ENCODE data around the gene CHPF. TPM values are rescaled to one million over a fixed set of nuclear protein-coding genes. Genes with fewer than 3 reads are reported as not detected.

CHPF gene, protein sequence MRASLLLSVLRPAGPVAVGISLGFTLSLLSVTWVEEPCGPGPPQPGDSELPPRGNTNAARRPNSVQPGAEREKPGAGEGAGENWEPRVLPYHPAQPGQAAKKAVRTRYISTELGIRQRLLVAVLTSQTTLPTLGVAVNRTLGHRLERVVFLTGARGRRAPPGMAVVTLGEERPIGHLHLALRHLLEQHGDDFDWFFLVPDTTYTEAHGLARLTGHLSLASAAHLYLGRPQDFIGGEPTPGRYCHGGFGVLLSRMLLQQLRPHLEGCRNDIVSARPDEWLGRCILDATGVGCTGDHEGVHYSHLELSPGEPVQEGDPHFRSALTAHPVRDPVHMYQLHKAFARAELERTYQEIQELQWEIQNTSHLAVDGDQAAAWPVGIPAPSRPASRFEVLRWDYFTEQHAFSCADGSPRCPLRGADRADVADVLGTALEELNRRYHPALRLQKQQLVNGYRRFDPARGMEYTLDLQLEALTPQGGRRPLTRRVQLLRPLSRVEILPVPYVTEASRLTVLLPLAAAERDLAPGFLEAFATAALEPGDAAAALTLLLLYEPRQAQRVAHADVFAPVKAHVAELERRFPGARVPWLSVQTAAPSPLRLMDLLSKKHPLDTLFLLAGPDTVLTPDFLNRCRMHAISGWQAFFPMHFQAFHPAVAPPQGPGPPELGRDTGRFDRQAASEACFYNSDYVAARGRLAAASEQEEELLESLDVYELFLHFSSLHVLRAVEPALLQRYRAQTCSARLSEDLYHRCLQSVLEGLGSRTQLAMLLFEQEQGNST
- 10 to 100 TPM; 34.4 to 75.8 (median 44.8) TPM for polyA plus RNA-seq (ENCODE audit: insufficient read length in 10 of 10)
- long read RNA-seq, donor 1, transcript CHPF-201 (4 exons, 3,013 nt) = major isoform, 12 of 15 reads
- long read RNA-seq, donor 1, partial matches to known transcripts = 0 of 15 reads
- long read RNA-seq, donor 1, other reads (novel, unspliced or antisense) = 0 of 15 reads
- long read RNA-seq, donor 2, transcript CHPF-201 (4 exons, 3,013 nt) = major isoform, 16 of 38 reads
- long read RNA-seq, donor 2, partial matches to known transcripts = 20 of 38 reads
- long read RNA-seq, donor 2, other reads (novel, unspliced or antisense) = 0 of 38 reads
- long read RNA-seq, donor 3 = 0 reads
- long read RNA-seq, donor 4, transcript CHPF-201 (4 exons, 3,013 nt) = major isoform, 19 of 67 reads
- long read RNA-seq, donor 4, partial matches to known transcripts = 46 of 67 reads
- long read RNA-seq, donor 4, other reads (novel, unspliced or antisense) = 0 of 67 reads
- long read RNA-seq, donor 5, transcript CHPF-201 (4 exons, 3,013 nt) = major isoform, 22 of 46 reads
- long read RNA-seq, donor 5, transcript CHPF-202 (2 exons, 1,079 nt) = minor isoform, 7 of 46 reads
- long read RNA-seq, donor 5, partial matches to known transcripts = 17 of 46 reads
- long read RNA-seq, donor 5, other reads (novel, unspliced or antisense) = 0 of 46 reads
- long read RNA-seq, donor 6, transcript CHPF-201 (4 exons, 3,013 nt) = major isoform, 29 of 37 reads
- long read RNA-seq, donor 6, partial matches to known transcripts = 5 of 37 reads
- long read RNA-seq, donor 6, other reads (novel, unspliced or antisense) = 0 of 37 reads
- long read RNA-seq, donor 7, transcript CHPF-201 (4 exons, 3,013 nt) = major isoform, 23 of 31 reads
- long read RNA-seq, donor 7, partial matches to known transcripts = 6 of 31 reads
- long read RNA-seq, donor 7, other reads (novel, unspliced or antisense) = 0 of 31 reads
- long read RNA-seq, donor 8, transcript CHPF-201 (4 exons, 3,013 nt) = major isoform, 11 of 12 reads
- long read RNA-seq, donor 8, partial matches to known transcripts = 0 of 12 reads
- long read RNA-seq, donor 8, other reads (novel, unspliced or antisense) = 0 of 12 reads
- long read RNA-seq, donor 9, partial matches to known transcripts = 0 of 3 reads
- long read RNA-seq, donor 9, other reads (novel, unspliced or antisense) = 0 of 3 reads

GRCh38 chr2:219543596-219544358 is at the start of gene CHPF, which contains the start of gene TMEM198:
TSS of gene CHPF (minus strand) at chr2:219543809. CDS start at chr2:219543538, 271 bp downstream.
TSS of gene TMEM198 (plus strand) at chr2:219544028. CDS start at chr2:219544728, 700 bp downstream.
- peak; percentile 99 for DNase-seq

DNA sequence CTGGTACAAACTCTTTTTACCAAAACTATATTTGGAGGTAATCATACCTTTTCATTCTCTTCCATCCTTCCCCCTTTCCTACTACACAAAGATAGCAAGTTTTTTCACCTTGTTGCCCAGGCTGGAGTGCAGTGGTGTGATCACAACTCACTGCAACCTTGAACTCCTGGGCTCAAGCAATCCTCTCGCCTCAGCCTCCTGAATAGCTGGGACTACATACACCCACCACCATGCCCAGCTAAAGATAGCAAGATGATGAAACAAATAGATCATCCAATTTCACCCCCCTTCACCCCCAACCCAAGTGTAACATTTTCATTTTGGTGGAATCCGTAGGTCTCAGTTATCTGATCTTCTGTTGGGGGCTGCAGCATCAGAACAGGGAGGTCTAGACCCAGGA is 49.5 kb upstream of the CHPF start:
- DNase-seq = no peak

- DNase-seq = peak in 1 of 3 donors; percentile 49
These were observed 49.1 kb upstream of the CHPF start for GRCh38 chr2:219592736-219593135.

DNA sequence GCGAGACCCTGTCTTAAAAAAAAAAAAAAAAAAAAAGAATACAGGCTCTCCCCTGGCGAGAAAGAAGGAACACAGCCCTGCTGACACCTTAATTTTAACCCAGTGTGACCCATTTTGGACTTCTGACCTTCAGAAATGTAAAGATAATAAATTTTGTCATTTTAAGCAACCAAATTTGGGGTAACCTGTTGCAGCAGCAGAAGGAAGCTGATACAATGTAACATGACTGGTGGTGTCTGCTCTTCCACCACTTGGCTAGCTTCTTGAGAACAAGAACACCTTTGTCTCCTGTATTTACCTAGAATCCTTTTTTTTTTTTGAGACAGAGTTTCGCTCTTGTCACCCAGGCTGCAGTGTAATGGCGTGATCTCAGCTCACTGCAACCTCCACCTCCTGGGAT is 47.5 kb upstream of the CHPF start:
- DNase-seq = no peak

DNA sequence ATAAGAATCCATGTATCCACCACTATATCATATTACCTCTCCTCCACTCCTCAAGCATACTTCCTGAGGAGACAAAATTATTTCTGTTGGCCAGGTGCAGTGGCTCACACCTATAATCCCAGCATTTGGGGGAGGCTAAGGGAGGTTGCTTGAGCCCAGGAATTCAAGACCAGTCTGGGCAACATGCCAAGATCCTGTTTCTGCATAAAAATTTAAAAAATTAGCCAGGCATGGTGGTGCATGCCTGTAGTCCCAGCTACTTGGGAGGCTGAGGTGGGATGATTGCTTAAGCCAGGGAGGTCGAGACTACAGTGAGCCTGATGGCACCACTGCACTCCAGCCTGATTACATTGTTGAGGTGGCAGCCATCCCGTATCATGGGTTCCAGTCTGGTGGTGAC is 37.7 kb upstream of the CHPF start:
- DNase-seq = no peak

DNA sequence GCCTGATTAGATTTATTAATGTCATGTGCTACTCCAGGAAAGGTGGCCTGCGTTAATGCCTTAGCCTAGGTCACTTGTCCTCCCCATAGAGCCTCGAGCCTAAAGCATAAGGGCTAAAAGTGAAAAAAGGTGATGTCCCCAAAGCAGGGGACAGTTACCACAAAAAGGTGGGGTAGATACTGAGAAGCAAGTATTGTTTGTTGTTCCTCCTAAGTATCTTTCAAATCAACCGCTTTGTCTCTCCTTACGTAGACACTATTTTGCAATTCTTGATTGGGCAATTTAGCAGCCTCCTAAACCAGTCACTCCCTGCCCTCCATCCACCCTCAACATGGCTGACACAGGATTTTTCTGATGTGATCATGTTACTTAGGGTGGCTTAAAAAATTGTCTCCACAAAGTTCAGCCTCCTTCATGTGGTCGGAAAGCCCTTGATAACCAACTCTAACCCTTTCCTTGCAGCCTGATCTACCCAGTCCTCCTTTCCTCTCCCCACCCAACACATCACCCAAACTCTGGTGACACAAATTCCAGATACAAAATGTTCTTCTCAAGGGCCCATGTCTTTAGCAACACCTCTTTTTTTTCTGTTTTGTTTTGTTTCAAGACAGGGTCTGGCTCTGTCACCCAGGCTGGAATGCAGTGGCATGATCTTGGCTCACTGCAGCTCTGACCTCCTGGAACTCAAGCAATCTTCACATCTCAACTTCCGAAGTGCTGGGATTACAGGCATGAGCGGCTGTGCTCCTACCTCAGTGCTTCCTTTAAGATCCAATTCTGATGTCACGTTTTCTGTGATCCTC is 35.4 kb upstream of the CHPF start:
- no peak for DNase-seq

DNA sequence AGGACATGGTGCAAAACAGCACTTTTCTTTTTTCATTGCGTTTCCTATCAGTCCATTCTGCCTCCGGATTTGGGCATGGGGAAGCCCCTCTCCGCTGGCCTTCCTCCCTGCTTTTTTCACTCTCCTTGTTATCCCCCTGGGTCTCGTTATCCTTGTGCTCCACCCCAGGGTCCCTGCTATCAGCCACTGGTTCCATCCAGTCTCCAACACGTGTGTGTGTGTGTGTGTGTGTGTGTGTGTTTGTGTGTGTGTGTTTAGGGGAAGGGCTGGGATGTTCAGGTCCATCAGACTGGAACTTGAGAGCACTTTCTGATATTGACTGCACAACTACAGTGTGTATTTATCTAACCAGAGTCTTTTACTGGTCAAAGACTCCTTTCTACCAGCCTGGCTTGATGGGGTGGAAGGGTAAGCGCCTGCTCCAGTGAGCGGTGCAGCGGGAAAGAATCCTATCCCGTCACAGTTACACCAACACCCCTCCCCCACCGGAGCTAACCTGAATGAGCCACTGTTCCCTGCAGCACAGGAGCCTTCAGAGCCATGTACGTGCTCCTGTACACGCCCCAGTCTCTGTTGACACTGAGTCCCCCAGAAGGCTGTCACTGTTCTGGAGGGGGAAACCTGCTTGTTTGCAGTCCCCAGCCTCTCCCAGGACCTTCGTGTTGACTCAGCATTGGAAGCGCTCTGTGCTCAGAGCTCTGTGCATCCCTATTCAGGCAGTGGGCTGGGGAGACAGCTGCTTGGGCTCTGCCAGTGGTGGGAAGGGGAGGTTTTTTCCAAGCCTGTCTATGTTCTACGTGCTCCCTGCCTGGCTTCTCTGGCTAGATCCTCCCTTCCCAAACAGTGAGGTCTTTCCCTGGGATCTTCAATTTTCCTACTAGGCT is 33.1 kb upstream of the CHPF start:
- DNase-seq = peak in 1 of 3 donors; percentile 59

- DNase-seq = no peak
These were observed 32.2 kb upstream of the CHPF start for GRCh38 chr2:219575566-219576504.

DNA sequence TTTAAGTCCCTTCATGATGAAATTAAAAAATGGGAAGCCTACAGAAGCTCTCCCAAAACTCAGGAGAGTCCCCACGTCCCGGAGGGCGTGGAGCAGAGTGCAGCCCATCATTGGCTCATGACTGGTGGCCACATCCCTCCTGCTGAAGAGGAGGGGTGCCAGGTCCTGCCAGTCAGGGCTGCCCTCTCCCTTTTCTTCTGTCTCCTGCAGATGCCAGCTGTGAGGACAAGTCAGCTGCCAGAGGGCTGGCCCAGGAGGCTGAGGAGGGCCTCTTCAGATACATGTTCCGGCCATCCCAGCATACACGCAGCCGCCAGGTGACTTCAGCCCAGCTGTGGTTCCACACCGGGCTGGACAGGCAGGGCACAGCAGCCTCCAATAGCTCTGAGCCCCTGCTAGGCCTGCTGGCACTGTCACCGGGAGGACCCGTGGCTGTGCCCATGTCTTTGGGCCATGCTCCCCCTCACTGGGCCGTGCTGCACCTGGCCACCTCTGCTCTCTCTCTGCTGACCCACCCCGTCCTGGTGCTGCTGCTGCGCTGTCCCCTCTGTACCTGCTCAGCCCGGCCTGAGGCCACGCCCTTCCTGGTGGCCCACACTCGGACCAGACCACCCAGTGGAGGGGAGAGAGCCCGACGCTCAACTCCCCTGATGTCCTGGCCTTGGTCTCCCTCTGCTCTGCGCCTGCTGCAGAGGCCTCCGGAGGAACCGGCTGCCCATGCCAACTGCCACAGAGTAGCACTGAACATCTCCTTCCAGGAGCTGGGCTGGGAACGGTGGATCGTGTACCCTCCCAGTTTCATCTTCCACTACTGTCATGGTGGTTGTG is 31.1 kb upstream of the CHPF start:
- no peak for DNase-seq

DNA sequence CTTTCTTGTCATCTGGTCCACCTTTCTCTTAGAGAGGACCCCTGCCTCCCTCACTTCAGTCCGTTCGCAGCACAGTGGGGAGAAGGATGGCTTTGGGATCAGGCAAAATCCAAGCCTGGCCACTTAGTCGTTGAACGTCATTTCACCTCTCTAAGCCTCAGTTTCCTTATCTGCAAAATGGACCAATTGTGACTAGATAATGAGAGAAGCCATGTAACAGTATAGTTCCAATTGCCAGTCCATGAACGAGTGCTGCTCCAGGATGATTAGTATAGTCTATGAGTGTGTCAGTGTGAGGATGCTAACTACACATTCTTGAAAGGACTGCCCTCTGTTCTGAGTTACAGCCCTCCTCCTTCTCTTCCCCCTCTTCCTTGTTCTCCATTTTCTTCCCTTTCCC is 29.6 kb upstream of the CHPF start:
- no peak for DNase-seq

- DNase-seq = no peak
These were observed 28.8 kb upstream of the CHPF start, which contains the start of gene INHA for GRCh38 chr2:219572237-219573001. TSS of gene INHA (plus strand) at chr2:219572310. CDS start at chr2:219572375, 65 bp downstream.

DNA sequence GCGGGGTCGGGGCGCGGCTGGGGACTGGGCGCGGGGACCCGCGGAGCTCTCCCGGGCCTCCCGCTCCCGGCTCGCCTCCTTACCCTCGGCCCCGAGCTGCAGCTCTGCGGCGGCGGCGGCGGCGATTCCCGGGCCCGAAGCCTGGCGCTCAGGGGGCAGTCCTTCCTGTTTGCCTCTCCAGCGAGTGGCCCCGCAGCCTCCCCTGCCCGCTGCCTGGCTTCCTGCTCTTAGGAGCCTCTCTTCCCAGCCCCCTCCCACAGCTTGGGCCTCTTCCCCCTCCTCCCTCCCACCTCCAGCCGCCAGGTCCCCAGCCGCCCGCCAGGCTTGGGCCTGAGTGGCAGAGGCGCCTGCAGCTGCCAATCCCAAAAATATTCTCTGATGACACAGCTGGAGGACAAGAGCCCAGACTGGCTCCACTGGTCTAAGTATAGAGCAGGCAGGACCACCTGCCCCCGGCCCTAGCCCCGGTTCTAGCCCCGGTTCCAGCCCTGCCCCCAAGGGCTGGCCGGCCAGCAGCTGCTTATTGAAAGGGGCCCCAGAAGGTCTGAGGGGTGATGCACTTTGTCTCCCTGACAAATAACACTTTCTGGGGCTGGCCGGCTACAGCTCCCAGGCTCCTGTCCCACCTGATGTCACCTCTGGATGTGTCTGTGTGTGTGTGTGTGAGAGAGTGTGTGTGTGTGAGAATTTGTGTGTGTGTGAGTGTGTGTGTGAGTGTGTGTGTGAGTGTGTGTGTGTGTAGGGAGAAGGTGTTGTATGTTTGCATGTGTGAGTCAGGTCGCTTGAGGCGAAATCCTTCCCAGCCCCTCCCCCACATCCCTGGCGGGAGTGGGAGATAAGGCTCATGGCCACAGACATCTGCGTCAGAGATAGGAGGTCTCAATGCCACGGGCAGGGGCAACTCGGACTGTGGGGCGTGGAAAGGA is 28.0 kb upstream of the CHPF start, which contains the start of gene OBSL1:
Gene OBSL1, minus strand, starts transcription at position 229 of the 926 bp plus-strand sequence. CDS start 307 bp downstream, outside the sequence.
- peak; percentile 76 to 89 (median 80) for DNase-seq

DNA sequence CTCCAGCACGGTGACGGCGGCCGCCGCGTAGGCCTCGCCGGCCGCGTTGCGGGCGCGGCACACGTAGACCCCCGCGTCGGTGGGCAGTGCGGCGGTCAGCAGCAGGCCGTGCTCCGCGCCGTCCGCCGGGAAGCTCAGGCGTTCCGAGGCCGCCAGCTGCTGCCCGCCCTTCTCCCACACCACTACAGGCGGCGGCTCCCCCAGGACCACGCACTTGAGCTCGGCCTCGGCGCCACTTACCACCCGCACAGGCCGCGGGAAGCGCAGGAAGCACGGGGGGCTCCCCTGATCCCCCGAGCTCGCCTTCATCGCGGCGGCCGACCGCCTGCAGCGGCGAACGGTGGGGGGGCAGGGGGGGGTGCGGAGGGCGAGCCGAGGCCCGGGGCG is 27.3 kb upstream of the CHPF start:
- peak in 2 of 3 donors; percentile 38 to 82 for DNase-seq
